K562 (cell line): Measurements from ENCODE around the gene AMIGO1. TPM values are rescaled to one million over a fixed set of nuclear protein-coding genes. Genes with fewer than 3 reads are reported as not detected.

Experiments used
- BCL6 ChIP-seq: fragments of 250-450 bp; sonication (Bioruptor Pico); IDR thresholded peaks from 2 replicates; pipeline ENCODE4 v1.4.0; 2020
- CBX1 ChIP-seq: sonication (generic); IDR thresholded peaks from 2 replicates; pipeline ENCODE4 v1.6.1; 2016; ENCODE audit warnings: antibody characterized with exemption, low read depth, mild to moderate bottlenecking
- CGGBP1 ChIP-seq: fragments of 250-450 bp; sonication (Bioruptor Pico); IDR thresholded peaks from 2 replicates; pipeline ENCODE4 v1.9.0; 2021; ENCODE audit warnings: mild to moderate bottlenecking
- KLF1 ChIP-seq: fragments of 450-650 bp; IDR thresholded peaks from 2 replicates; pipeline ENCODE4 v1.6.1; 2016; ENCODE audit warnings: missing genetic modification characterization, missing compliant biosample characterization
- MAFF ChIP-seq: IDR thresholded peaks from 2 replicates; pipeline ENCODE4 v1.6.1; 2012; ENCODE audit warnings: low read length, improper control_type of control experiment
- MYBL2 ChIP-seq, 2 experiments: fragments of 450-650 bp in 1 of 2; sonication (generic) in 1 of 2; formaldehyde crosslinking in 1 of 2; IDR thresholded peaks; 2 replicates each; pipeline versions ENCODE4 v1.6.1 to v1.8.1; 2017 to 2022; ENCODE audit warnings: borderline replicate concordance in 1 of 2, inconsistent platforms in 1 of 2, low read depth in 1 of 2, mild to moderate bottlenecking in 1 of 2, missing genetic modification reagents in 1 of 2, moderate library complexity in 1 of 2
- NFYB ChIP-seq: IDR thresholded peaks from 2 replicates; pipeline ENCODE4 v1.6.1; 2011; ENCODE audit warnings: mild to moderate bottlenecking, moderate library complexity; ENCODE audit not compliant: insufficient read length; ENCODE audit errors: extremely low read depth
- RBM14 ChIP-seq: fragments of 200-400 bp; formaldehyde crosslinking; IDR thresholded peaks from 2 replicates; pipeline ENCODE4 v1.6.1; 2018; ENCODE audit warnings: low read depth, mild to moderate bottlenecking, low read length, moderate library complexity, borderline replicate concordance; ENCODE audit not compliant: insufficient read depth
- RBM15 ChIP-seq: fragments of 200-400 bp; formaldehyde crosslinking; IDR thresholded peaks from 2 replicates; pipeline ENCODE4 v1.6.1; 2018; ENCODE audit warnings: mild to moderate bottlenecking, low read length, moderate library complexity; ENCODE audit not compliant: insufficient read depth
- SAFB2 ChIP-seq: fragments of 200-400 bp; formaldehyde crosslinking; IDR thresholded peaks from 2 replicates; pipeline ENCODE4 v1.6.1; 2018; ENCODE audit warnings: borderline replicate concordance, low read length, low read depth, moderate library complexity; ENCODE audit not compliant: severe bottlenecking
- SIN3A ChIP-seq, 2 experiments: fragments of 150-350 bp in 1 of 2; IDR thresholded peaks; 2 replicates each; pipeline ENCODE4 v1.6.1; 2011 to 2016; ENCODE audit warnings: borderline replicate concordance in 2 of 2, low read depth in 2 of 2, low read length in 2 of 2, mild to moderate bottlenecking in 2 of 2, moderate library complexity in 2 of 2; ENCODE audit not compliant: control insufficient read depth in 1 of 2
- SMARCA5 ChIP-seq: fragments of 450-650 bp; IDR thresholded peaks from 2 replicates; pipeline ENCODE4 v1.6.1; 2016
- TBP ChIP-seq: optimal IDR thresholded peaks from 2 replicates; pipeline ENCODE3; 2011; ENCODE audit warnings: low read depth, low read length, improper control_type of control experiment
- ZBTB26 ChIP-seq: fragments of 450-650 bp; formaldehyde crosslinking; IDR thresholded peaks from 2 replicates; pipeline ENCODE4 v1.4.0; 2022; ENCODE audit warnings: missing genetic modification characterization
- ZNF561 ChIP-seq: fragments of 450-650 bp; formaldehyde crosslinking; conservative IDR thresholded peaks from 2 replicates; pipeline ENCODE4 v1.4.0; 2020; ENCODE audit warnings: mild to moderate bottlenecking, moderate library complexity
- ZNF655 ChIP-seq: fragments of 250-450 bp; sonication (Bioruptor Pico); IDR thresholded peaks from 2 replicates; pipeline ENCODE4 v1.5.0; 2021
- polyA plus RNA-seq, 8 experiments: library from polyadenylated mRNA; depleted of rRNA in 4 of 8; stranded (reverse) in 5 of 8; unstranded in 3 of 8; fragments of >200 nt; fragmentation: Nextera tagmentation in 2 of 8; fragmentation: Illumina TruSeq in 1 of 8; extraction: Ambion mirVana in 2 of 8; extraction: Trizol in 1 of 8; gene quantifications; 2 replicates each; pipeline versions ENCODE4 v1.2.1 to v1.2.3, GENCODE V29; 2011 to 2014; ENCODE audit warnings: inconsistent platforms in 1 of 8, missing spikeins in 1 of 8
- total RNA-seq, 7 experiments: library from RNA; depleted of rRNA in 6 of 7; stranded (reverse); fragments of >200 nt in 6 of 7; fragmentation: Illumina TruSeq in 2 of 7; extraction: Trizol in 2 of 7; gene quantifications; 2 replicates each; pipeline versions ENCODE4 v1.2.1 to v1.2.3, GENCODE V29; 2011 to 2021; ENCODE audit warnings: low replicate concordance in 1 of 7

AMIGO1 gene
- total and polyA plus RNA-seq, 9 of the 15 experiments (the other 6 are each of a cell fraction or from before 2014, with no cell fraction given): 0.24 to 1.0 (median 0.54) TPM

- TF ChIP-seq ZBTB26 (CRISPR knock-in tag) (peak; percentile 89; the same call in 1 of the 2 replicates), TBP (peak; percentile 98), SAFB2 (no peak), BCL6 (CRISPR knock-in tag) (no peak), SMARCA5 (peak; percentile 69; the same call in 1 of the 2 replicates), SIN3A (IDR thresholded peaks at IDR 0.05; ENCODE audit: borderline replicate concordance in 2 of 2, control insufficient read depth in 1 of 2, low read depth in 2 of 2, low read length in 2 of 2) (peak; percentile 47 to 85; a peak in 1 of 4 replicates), RBM14 (0 out of 2 replicates have a peak, but pooled peaks have one; percentile 58), MYBL2 (IDR thresholded peaks at IDR 0.05; ENCODE audit: low read depth) (no peak), MYBL2 (CRISPR knock-in tag; IDR thresholded peaks at IDR 0.05; ENCODE audit: borderline replicate concordance) (no peak), ZNF655 (CRISPR knock-in tag) (no peak), KLF1 (tag) (no peak), CBX1 (0 out of 2 replicates have a peak, but pooled peaks have one; percentile 40), RBM15 (0 out of 2 replicates have a peak, but pooled peaks have one; percentile 49), CGGBP1 (CRISPR knock-in tag) (peak; percentile 40; the same call in 1 of the 2 replicates), ZNF561 (CRISPR knock-in tag) (no peak), NFYB (no peak), MAFF (no peak)
Measured at GRCh38 chr1:109483672-109484518, 25.6 kb downstream of the AMIGO1 start, which contains the start of gene ATXN7L2 (continued).
